Measurements from ENCODE around the gene TBC1D22A.

Gene TBC1D22A

GRCh38 chr22:46963672-46964545 lies 201.5 kb downstream of the TBC1D22A start:
- H3K4me3 Mint-ChIP-seq = no peak overlapping the region
- H3K36me3 Mint-ChIP-seq (ENCODE audit: low read depth) = no peaks in the 10 kb centered on the region
- H3K27ac Mint-ChIP-seq = no peak overlapping the region
- peaks cover 24% of the 10 kb centered on the region for H3K4me1 Mint-ChIP-seq
- no peaks in the 10 kb centered on the region for H3K9me3 Mint-ChIP-seq
- no peak for TF ChIP-seq CTCF (IDR thresholded peaks at IDR 0.05; ENCODE audit: unreplicated experiment in 3 of 3)
- H3K27me3 Mint-ChIP-seq (ENCODE audit: low read depth) = no peaks in the 10 kb centered on the region

GRCh38 chr22:46964773-46965550 lies 202.5 kb downstream of the TBC1D22A start:
- H3K4me3 Mint-ChIP-seq = no peak overlapping the region
- H3K27me3 Mint-ChIP-seq (ENCODE audit: low read depth) = no peaks in the 10 kb centered on the region
- H3K27ac Mint-ChIP-seq = no peak overlapping the region
- H3K36me3 Mint-ChIP-seq (ENCODE audit: low read depth) = no peaks in the 10 kb centered on the region
- H3K9me3 Mint-ChIP-seq = no peaks in the 10 kb centered on the region
- H3K4me1 Mint-ChIP-seq = peaks cover 24% of the 10 kb centered on the region
- no peak for TF ChIP-seq CTCF (IDR thresholded peaks at IDR 0.05; ENCODE audit: unreplicated experiment in 3 of 3)

GRCh38 chr22:46965555-46966494 lies 203.4 kb downstream of the TBC1D22A start:
- no peak for TF ChIP-seq CTCF (IDR thresholded peaks at IDR 0.05; ENCODE audit: unreplicated experiment in 3 of 3)
- no peaks in the 10 kb centered on the region for H3K36me3 Mint-ChIP-seq (ENCODE audit: low read depth)
- peaks cover 30% of the 10 kb centered on the region for H3K4me1 Mint-ChIP-seq
- H3K27me3 Mint-ChIP-seq (ENCODE audit: low read depth) = no peaks in the 10 kb centered on the region
- no peaks in the 10 kb centered on the region for H3K9me3 Mint-ChIP-seq
- no peak overlapping the region for H3K4me3 Mint-ChIP-seq
- H3K27ac Mint-ChIP-seq = no peak overlapping the region

GRCh38 chr22:46966495-46966845 lies 204.0 kb downstream of the TBC1D22A start:
- TF ChIP-seq CTCF (IDR thresholded peaks at IDR 0.05; ENCODE audit: unreplicated experiment in 3 of 3) = no peak
- no peaks in the 10 kb centered on the region for H3K9me3 Mint-ChIP-seq
- no peak overlapping the region for H3K27ac Mint-ChIP-seq
- no peak overlapping the region for H3K4me3 Mint-ChIP-seq
- H3K36me3 Mint-ChIP-seq (ENCODE audit: low read depth) = no peaks in the 10 kb centered on the region
- H3K4me1 Mint-ChIP-seq = peaks cover 35% of the 10 kb centered on the region
- no peaks in the 10 kb centered on the region for H3K27me3 Mint-ChIP-seq (ENCODE audit: low read depth)

GRCh38 chr22:46966846-46967245 lies 204.4 kb downstream of the TBC1D22A start:
- Mint-ChIP-seq H3K4me3 (no peak overlapping the region), H3K4me1 (peaks cover 32% of the 10 kb centered on the region), H3K9me3 (no peaks in the 10 kb centered on the region), H3K27ac (no peak overlapping the region), H3K36me3 (ENCODE audit: low read depth) (no peaks in the 10 kb centered on the region), H3K27me3 (ENCODE audit: low read depth) (no peaks in the 10 kb centered on the region)
- no peak for TF ChIP-seq CTCF (IDR thresholded peaks at IDR 0.05; ENCODE audit: unreplicated experiment in 3 of 3)
